HG02981 (cell line): ENCODE results near the gene TBC1D24.
"Not testable (repeated sequence)": the region's sequence is repeated elsewhere in the genome, so short reads cannot be mapped to it uniquely, and the experiment has no call there.

Experiments used
- ATAC-seq: cut with Tn5 transposase; IDR thresholded peaks from one replicate; pipeline ENCODE4 v1.9.1; 2021; ENCODE audit warnings: mild to moderate bottlenecking, moderate library complexity; ENCODE audit not compliant: unreplicated experiment

The TBC1D24 gene

DNA sequence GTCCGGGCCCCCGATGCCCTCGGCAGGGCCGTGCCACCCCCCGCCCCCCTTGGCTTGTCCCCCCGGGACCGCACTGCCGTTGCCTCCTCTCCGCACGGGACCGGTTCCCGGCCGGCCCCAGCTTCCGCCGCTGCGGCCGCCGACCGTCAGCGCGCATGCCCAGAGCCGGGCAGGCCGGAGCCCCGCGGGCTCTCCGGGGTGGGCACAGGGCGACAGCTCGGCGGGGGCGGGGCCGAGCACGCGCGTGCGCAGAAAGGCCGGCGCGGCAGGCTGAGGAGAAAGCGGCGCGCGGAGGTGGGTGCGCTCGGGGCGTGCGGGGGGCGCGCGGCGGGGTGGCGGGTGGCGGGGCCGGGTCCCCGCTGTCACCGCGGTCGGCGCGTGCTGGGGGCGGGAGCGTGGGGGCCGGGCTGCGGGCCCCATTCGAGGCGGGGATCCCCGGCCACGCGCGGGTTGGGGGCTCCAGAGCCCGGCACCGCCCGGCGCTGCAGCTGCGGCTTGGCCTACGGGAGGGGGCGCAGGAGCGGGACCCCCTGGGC is at the start of gene TBC1D24:
TSS of gene TBC1D24 (plus strand) at position 251 of the 536 bp plus-strand sequence. CDS start 21,022 bp downstream, outside the sequence.
- ATAC-seq: peak; percentile 44

DNA sequence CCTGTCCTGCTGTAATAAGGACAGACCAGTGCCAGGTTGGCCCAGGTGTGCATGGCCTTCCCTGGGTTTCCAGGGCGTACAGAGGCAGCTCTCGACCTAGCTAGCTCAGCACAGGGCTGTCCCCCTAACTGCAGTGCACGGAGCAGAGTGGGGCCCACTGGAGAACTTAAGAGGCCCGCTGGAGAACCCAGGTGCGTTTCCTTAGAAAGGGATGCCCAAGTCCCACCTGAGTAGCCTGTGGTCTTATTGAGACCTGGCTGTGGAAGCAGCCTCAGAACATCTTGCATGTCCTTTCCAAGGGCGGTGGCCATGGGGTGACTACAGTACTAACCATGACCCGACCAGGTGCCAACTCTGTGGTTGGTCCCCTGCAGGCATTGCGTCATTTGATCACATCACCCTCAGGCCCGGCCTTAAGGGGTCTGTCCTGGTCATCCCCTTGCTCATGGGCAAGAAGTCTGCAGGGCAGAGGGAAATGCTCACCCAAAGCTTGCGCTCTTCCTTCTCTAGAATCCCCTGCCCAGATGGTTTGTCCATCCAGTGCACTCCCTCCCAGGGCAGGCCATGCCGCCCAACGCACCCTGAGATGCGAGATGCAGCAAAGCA is 49.0 kb upstream of the TBC1D24 start:
- ATAC-seq: no peak

GRCh38 chr16:2426941-2427361 is 48.0 kb upstream of the TBC1D24 start:
- no peak for ATAC-seq

- ATAC-seq: no peak
Measured at GRCh38 chr16:2427526-2427925, 47.4 kb upstream of the TBC1D24 start.

DNA sequence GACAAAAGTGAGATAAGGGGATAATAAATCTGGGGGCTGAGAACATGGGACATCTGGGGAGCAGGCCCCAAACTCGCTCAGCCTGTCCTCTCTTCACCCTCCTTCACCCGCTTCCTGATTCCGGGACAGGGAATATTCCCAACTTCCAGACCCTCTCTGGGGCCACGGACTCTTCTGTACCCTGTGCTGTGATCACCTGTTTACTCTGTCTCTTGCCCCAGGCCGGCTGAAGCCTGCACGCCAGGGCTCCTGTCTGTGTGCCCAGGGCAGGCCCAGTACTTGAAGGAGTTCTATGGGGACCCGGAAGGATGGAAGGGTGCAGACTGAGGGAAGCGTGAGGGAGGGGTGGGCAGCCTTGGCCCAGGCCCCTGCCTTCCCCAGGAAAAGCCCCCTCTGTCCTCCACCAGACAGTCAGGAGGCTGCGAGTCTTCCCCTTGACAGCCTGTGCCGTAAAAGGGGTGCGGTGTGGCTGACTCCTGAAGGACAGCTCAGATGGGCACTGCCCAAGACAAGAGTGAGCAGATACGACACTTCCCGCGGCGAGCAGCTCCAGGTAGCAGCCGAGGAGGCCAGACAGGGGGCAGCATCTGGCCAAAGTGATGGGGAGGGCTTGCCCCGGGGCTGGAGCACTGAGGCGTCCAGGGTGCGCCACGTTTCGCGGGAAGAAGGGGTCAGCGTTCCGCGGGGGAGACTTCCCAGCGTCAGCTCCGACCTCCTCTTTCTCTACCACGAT is 46.7 kb upstream of the TBC1D24 start:
- peak; percentile 19 for ATAC-seq

- peak; percentile 16 for ATAC-seq
Measured at GRCh38 chr16:2428784-2429033, 46.2 kb upstream of the TBC1D24 start.

DNA sequence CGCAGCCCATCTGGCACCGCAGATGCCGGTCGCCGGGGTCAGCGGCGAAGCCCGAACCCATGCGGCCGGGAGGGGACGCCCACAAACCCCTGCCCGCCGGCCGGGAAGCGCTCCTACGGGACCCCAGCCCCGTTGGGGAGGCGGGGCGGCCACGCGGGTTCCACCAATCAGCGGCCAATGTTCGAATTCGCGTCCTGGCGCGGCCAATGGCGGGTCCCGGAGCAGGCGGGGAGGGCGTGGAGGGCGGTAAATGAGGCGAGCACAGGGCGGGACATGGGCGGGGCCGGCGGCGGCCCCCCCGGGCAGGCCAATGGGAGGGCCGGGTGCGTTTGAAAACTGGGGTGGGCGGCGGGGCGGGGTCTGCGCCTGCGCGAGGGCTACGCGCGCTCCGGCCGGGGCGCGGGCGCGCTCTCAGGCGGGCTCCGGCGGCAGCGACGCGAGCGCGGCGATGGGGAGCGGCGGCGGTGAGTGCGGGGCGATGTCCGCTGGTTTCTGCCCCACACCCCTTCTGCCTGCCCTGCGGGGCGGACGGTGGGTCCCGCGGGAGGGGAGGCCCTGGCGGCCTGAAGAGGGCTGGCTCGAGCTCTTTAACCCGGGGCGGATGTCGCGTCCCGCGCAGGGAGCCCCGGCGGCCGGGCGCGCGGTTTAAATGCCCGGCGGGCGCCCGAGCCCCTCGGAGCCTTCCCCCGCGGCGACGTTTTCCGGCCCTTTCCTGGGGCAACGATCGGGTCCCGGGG is 45.7 kb upstream of the TBC1D24 start, which contains the start of gene CCNF:
TSS of gene CCNF (plus strand) at position 414 of the 737 bp plus-strand sequence. CDS start at position 449, 35 bp downstream.
- peak; percentile 75 for ATAC-seq

DNA sequence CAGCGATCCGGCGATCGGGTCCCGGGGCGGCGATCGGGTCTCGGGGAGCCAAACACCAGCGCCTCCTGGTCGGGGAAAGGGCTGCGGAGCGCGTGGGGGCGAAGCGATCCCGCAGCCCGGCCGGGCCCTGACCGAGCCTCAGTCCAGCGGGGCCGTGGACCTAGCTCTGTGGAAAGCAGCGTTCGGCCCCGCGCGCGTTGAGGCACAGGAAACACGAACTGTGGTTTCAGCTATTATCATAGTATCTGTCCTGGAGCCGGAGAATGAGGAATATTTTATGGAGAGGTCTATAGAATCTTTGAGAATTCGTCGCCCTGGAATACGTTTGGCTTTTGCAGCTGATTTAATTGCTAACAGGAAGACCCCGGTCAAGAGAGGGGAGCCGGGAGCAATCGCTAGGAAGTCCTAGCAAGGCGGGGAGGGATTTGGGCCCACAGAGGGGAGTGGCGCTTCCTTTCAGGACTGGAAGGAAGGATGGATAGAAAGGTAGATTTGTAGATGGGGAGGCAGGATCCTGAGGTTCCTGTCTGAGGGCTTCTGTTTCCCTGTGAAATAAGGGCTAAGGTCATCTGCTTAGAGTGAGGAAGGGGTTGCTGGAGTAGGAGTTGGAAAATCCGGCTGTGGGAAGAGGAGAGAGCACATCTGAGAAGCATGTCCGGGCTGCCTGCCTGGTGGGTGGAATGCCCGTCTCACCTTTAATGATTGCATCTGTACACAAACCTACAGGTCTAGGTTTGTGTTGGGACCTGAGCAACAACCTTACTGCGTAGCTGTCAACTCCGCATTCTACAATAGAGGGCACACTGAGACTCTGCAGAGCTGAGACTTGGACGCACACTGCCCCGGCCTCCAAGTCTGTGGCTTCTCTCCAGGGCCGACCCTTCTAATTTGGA is 44.9 kb upstream of the TBC1D24 start:
- ATAC-seq: peak; percentile 2

GRCh38 chr16:2432286-2432685 is 42.6 kb upstream of the TBC1D24 start:
- ATAC-seq: no peak

- no peak for ATAC-seq
Measured at GRCh38 chr16:2432801-2433505, 42.0 kb upstream of the TBC1D24 start.

- ATAC-seq: not testable (repeated sequence)
Measured at GRCh38 chr16:2435236-2435635, 39.7 kb upstream of the TBC1D24 start.

GRCh38 chr16:2436110-2436509 is 38.8 kb upstream of the TBC1D24 start:
- ATAC-seq: no peak

DNA sequence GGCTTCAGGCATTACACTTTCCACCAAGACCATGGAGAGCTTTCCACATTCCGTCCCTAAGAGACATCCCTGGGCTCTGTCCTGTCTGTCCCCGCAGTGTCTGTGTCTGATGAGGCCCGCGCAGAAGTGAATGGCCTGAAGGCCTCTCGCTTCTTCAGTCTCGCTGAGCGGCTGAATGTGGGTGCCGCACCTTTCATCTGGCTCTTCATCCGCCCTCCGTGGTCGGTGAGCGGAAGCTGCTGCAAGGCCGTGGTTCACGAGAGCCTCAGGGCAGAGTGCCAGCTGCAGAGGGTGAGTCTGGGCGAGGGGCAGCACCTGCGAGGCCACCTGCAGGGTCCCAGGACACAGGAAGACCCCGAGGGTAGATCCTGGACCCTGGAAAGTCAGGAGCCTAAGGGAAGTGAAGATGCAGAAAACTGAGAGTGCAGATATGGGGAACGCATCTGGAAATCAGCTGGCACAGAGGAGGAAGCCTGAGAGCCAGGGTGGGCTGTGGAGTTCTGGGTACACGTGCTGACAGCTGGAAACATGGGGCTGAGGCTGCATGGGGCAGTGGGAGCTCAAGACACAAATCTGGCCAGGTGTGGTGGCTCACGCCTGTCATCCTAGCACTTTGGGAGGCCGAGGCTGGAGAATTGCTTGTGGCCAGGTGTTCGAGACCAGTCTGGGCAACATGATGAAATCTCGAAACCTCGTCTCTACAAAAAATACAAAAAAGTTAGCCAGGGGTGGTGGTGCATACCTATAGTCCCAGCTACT is 37.7 kb upstream of the TBC1D24 start:
- ATAC-seq: no peak

- no peak for ATAC-seq
Measured at GRCh38 chr16:2438121-2438520, 36.8 kb upstream of the TBC1D24 start.

DNA sequence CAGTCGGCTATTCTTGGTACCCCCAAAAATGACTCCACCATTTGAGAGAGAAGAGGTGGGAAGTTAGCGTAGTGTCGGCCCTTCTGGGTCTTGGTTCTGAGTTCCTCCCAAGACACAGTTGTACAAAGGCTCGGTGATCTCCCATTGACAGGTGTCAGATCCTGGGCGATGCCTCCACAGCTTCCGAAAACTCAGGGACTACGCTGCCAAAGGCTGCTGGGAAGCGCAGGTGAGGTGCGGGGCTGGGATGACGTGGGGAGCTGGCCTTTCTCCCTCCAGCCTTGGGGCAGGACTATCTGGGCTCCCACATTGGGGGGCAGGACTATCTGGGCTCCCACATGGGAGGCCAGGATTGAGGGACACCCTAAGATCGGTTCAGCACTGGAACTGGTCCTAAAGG is 35.3 kb upstream of the TBC1D24 start:
- no peak for ATAC-seq

- ATAC-seq: not testable (repeated sequence)
Measured at GRCh38 chr16:2441143-2441804, 33.7 kb upstream of the TBC1D24 start.

- no peak for ATAC-seq
Measured at GRCh38 chr16:2443555-2443954, 31.4 kb upstream of the TBC1D24 start.

DNA sequence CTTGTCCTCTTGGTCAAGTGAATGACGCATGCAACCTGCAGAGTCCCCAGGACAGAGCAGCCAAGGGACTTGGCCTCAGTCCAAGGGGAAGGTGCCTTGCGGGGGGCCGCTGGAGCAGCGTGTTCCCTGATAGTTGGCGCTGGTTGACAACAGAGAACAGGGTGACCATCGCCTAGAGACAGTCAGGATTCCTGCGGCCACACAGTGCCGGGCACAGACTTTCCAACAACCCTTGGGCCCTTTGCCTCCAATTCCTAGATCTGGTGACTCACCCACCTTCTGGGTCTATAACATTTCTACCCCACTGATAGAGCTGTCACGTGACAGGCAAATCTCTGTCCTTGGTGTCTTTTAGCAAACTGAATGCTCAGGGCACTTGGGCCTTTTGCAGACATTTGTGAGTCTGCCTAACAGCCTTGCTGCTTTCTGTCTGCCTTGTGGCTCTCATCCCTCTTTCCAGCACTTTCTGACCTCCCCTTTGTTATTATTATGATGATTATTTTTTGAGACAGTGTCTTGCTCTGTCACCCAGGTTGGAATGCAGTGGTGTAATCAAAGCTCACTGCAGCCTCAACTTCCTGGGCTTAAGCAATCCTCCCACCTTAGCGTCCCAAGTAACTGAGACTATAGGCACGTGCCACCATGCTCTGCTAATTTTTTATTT is 26.9 kb upstream of the TBC1D24 start:
- ATAC-seq: no peak
